ENCODE results near the gene DUSP22.

DUSP22 gene

GRCh38 chr6:380234-381218, 88.2 kb downstream of the DUSP22 start:
- no peak for DNase-seq (ENCODE audit: low read depth)

GRCh38 chr6:381742-382461, 89.6 kb downstream of the DUSP22 start:
- DNase-seq (ENCODE audit: low read depth): no peak

GRCh38 chr6:382883-383810, 90.9 kb downstream of the DUSP22 start:
- no peak for DNase-seq (ENCODE audit: low read depth)

- no peak for DNase-seq (ENCODE audit: low read depth)
These were observed 91.6 kb downstream of the DUSP22 start for GRCh38 chr6:383856-384255.

GRCh38 chr6:384898-385297, 92.6 kb downstream of the DUSP22 start:
- DNase-seq (ENCODE audit: low read depth): no peak

- DNase-seq (ENCODE audit: low read depth): no peak
These were observed 93.3 kb downstream of the DUSP22 start for GRCh38 chr6:385614-386013.

GRCh38 chr6:386688-387266, 94.5 kb downstream of the DUSP22 start:
- DNase-seq (ENCODE audit: low read depth): no peak

GRCh38 chr6:387293-387741, 95.0 kb downstream of the DUSP22 start:
- DNase-seq (ENCODE audit: low read depth): no peak

GRCh38 chr6:388202-388903, 96.1 kb downstream of the DUSP22 start:
- no peak for DNase-seq (ENCODE audit: low read depth)

- no peak for DNase-seq (ENCODE audit: low read depth)
These were observed 96.9 kb downstream of the DUSP22 start for GRCh38 chr6:389143-389542.

GRCh38 chr6:389622-390021, 97.3 kb downstream of the DUSP22 start:
- DNase-seq (ENCODE audit: low read depth): no peak

- no peak for DNase-seq (ENCODE audit: low read depth)
These were observed 98.7 kb downstream of the DUSP22 start for GRCh38 chr6:390914-391558.

GRCh38 chr6:391559-392440, 99.5 kb downstream of the DUSP22 start, which contains the start of gene IRF4:
IRF4 (plus strand) TSS chr6:391752; CDS start chr6:393153, 1,401 bp downstream.
- DNase-seq (ENCODE audit: low read depth): peak; percentile 62

GRCh38 chr6:392441-393390, 100.4 kb downstream of the DUSP22 start:
- no peak for DNase-seq (ENCODE audit: low read depth)

GRCh38 chr6:393391-394221, 101.3 kb downstream of the DUSP22 start:
- no peak for DNase-seq (ENCODE audit: low read depth)

GRCh38 chr6:394641-395289, 102.5 kb downstream of the DUSP22 start:
- no peak for DNase-seq (ENCODE audit: low read depth)
